Body of pancreas (tissue), 4 donors: ENCODE results near the gene RFFL. TPM values are rescaled to one million over a fixed set of nuclear protein-coding genes. Genes with fewer than 3 reads are reported as not detected.
A peak's percentile ranks its signal among the peaks of the same experiment; 100 is the strongest.

Experiments
- ATAC-seq: fragments of 150-250 bp; one replicate; pipeline ENCODE4 v1.9.1; 2016
- DNase-seq, 4 donors: peaks; one replicate each; pipeline ENCODE4 v3.0.0-alpha.2; 2019
- H3K27ac ChIP-seq, 4 donors: fragments of 200-600 bp; sonication (generic); 1 replicate in 3 of 4; 2 replicates in 1 of 4; pipeline versions ENCODE4 v1.5.1 to v1.6.1; 2016 to 2019; ENCODE audit warnings: mild to moderate bottlenecking in 1 of 4, mixed read lengths in 1 of 4, moderate library complexity in 1 of 4
- H3K27me3 ChIP-seq, 2 donors: fragments of 200-600 bp; sonication (generic); one replicate each; pipeline ENCODE4 v1.6.0; 2016; ENCODE audit warnings: mild to moderate bottlenecking in 1 of 2
- H3K36me3 ChIP-seq, 2 donors: fragments of 200-600 bp; sonication (generic); replicated peaks in 1 of 2; 2 replicates each; pipeline ENCODE4 v1.5.1; 2016; ENCODE audit warnings: low read depth in 2 of 2; ENCODE audit not compliant: insufficient read depth in 1 of 2
- H3K4me1 ChIP-seq: fragments of 200-600 bp; sonication (generic); one replicate; pipeline ENCODE4 v1.6.0; 2016
- H3K4me3 ChIP-seq, 2 donors: fragments of 200-600 bp; sonication (generic); 1 replicate in 1 of 2; 2 replicates in 1 of 2; pipeline ENCODE4 v1.5.1; 2016 to 2019
- H3K9me3 ChIP-seq, 3 donors: fragments of 200-600 bp; sonication (generic); 1 replicate in 2 of 3; 2 replicates in 1 of 3; pipeline ENCODE4 v1.5.1; 2016
- POLR2A ChIP-seq, 3 donors: fragments of 450-650 bp; IDR thresholded peaks; one replicate each; pipeline ENCODE4 v1.6.1; 2016; ENCODE audit warnings: antibody characterized with exemption in 3 of 3, mild to moderate bottlenecking in 2 of 3
- WGBS, 2 donors: methylation state at CpG; one replicate each; pipeline ENCODE4 v1.1.5; 2017; 5-methylcytosine and 5-hydroxymethylcytosine counted together
- intact Hi-C: fragments of 100-400 bp; cut with DNase I; formaldehyde crosslinking; loops from one replicate; pipeline ENCODE4 v1.15.1; 2023
- total RNA-seq, 2 donors: library from RNA; depleted of rRNA; stranded (reverse); fragments of >200 nt; gene quantifications; one replicate each; pipeline ENCODE4 v1.1.0, GENCODE V29; 2016
- TF ChIP-seq, protein P1 (sequence below), 7 experiments: fragments of 450-650 bp in 4 of 7; fragments of 200-600 bp in 3 of 7; sonication (generic) in 3 of 7; IDR thresholded peaks; one replicate each; pipeline ENCODE4 v1.5.1; 2016 to 2019; ENCODE audit warnings: antibody characterized with exemption in 7 of 7

Gene RFFL
- total RNA-seq, 2 donors from 2014 or later, result 11.9 to 17.8 TPM

DNA sequence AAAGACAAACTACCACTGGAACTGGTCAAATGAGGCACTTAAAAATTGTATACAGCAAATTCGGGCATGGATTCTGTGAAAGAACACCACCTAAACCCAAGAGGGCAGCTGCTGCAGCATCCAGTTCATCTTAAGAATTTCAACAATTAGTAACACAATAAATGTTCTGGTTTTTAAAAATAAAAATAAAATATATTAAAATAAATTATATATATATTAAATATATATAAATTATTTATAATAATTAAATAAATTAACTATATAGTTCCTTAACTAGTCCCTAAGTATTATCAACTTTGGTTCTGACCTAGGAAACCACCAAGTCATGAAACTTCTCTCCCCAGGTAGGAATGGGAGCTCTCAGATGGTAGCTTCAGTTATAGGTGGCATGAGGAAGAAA is 13.4 kb upstream of the RFFL start:
- Histone ChIP-seq H3K9me3 (peaks cover 0 to 2% (median 0%) of the 10 kb centered on the region in 3 donors), H3K4me3 (no peak overlapping the region), H3K27me3 (no peaks in the 10 kb centered on the region), H3K4me1 (peaks cover 35% of the 10 kb centered on the region), H3K27ac (no peak overlapping the region), H3K36me3 (no peaks in the 10 kb centered on the region)
- intact Hi-C loops, result no loop called here
- DNase-seq (no peak), ATAC-seq (no peak)
- WGBS, 2 donors, result 75 to 84% methylated on average over 1 of the region's 1 CpG
- TF ChIP-seq POLR2A (IDR thresholded peaks at IDR 0.05), result no peak
- TF ChIP-seq, protein P1, sequence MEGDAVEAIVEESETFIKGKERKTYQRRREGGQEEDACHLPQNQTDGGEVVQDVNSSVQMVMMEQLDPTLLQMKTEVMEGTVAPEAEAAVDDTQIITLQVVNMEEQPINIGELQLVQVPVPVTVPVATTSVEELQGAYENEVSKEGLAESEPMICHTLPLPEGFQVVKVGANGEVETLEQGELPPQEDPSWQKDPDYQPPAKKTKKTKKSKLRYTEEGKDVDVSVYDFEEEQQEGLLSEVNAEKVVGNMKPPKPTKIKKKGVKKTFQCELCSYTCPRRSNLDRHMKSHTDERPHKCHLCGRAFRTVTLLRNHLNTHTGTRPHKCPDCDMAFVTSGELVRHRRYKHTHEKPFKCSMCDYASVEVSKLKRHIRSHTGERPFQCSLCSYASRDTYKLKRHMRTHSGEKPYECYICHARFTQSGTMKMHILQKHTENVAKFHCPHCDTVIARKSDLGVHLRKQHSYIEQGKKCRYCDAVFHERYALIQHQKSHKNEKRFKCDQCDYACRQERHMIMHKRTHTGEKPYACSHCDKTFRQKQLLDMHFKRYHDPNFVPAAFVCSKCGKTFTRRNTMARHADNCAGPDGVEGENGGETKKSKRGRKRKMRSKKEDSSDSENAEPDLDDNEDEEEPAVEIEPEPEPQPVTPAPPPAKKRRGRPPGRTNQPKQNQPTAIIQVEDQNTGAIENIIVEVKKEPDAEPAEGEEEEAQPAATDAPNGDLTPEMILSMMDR (IDR thresholded peaks at IDR 0.05), result no peak

DNA sequence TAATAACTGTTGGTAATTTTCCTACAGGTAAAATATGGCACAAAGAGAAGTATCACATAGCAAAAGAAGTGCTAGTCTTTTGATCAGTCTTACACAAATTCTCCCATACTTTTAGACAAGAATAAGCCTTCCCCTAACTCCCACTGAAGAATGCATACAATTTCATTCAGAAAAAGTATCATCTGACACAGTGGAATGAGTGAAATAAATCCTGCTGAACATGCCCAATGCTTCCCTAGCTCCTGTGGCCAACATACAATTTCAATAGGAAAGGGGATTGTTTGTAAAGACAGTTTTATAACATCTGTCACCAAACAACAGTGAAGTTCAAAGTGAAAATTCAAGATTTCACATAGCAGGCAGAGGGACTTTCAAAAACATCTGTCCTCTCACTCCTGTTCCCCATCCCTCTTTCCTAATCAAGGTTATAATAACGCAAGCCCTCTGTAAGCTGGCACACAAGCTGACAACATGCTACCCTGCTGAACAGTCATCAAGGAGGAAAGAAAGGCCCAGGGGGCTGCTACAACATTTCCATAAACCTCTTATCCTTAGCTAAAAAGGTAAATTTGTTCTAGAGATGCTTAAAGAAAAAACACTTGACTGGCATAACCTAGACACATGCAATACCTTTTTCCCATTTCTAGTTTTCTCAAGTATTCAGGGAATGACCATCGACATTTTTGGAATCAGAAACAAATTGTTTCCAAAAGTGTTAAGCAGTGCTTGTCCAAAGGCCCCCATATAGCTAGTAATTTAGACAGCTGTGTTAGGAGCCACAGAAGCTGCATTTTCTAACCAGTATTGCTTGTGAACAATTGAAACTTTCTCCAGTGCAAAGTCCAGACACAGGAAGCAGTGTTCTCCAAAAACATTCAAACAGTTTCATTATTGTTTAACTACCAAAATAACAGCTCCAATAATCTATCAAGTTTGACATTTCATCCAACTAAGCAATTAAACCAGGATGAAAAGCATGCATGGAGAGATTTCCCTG is 11.5 kb upstream of the RFFL start:
- H3K4me1 ChIP-seq, result peaks cover 38% of the 10 kb centered on the region
- TF ChIP-seq, protein P1 (IDR thresholded peaks at IDR 0.05), result peak in 1 of 7 experiments; percentile 5
- no peak for TF ChIP-seq POLR2A (IDR thresholded peaks at IDR 0.05)
- H3K4me3 ChIP-seq, result no peak overlapping the region
- ATAC-seq (peak; percentile 71), DNase-seq (no peak)
- H3K9me3 ChIP-seq, result peaks cover 0 to 2% (median 0%) of the 10 kb centered on the region in 3 donors
- no peaks in the 10 kb centered on the region for H3K36me3 ChIP-seq
- intact Hi-C loops, result no loop called here
- 9 to 13% methylated on average over 2 of the region's 2 CpGs for WGBS, 2 donors
- H3K27me3 ChIP-seq, result no peaks in the 10 kb centered on the region
- H3K27ac ChIP-seq, result peak overlapping the region; percentile 41 to 69 (median 56)

DNA sequence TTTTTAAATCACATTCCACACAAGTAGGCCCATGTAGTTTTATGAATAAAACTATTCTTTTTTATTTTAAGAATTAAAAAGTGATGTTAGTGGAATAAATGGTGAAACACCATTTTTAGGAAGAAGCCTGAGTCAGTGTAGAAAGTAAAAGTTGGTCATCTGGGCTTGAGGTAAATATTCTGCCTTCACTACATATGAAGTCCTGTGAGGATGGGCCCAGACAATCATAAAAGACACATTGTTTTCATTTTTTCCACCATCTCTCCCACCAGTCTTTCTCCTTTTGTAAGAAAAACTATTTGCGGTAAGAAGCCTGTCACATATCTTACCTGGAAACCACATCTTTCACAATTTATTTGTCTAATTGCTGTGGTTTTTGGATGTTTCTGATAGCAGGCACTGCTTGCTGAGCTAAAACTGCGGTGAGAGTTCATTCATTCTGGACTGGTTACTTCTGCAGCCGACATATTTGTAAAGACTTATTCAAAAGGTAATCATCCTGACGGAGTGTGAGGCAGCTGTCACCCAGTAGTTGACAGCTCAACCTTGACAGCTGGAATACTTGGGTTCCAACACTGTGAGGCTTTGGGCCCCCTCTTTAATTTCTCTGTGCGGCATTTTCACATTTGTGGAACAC is 10.6 kb upstream of the RFFL start:
- 31 to 47% methylated on average over 5 of the region's 5 CpGs for WGBS, 2 donors
- no peaks in the 10 kb centered on the region for H3K36me3 ChIP-seq
- H3K27ac ChIP-seq, result peak overlapping the region; percentile 41 to 69 (median 56)
- H3K9me3 ChIP-seq, result peaks cover 0 to 2% (median 0%) of the 10 kb centered on the region in 3 donors
- H3K27me3 ChIP-seq, result no peaks in the 10 kb centered on the region
- DNase-seq, result no peak
- TF ChIP-seq, protein P1 (IDR thresholded peaks at IDR 0.05), result no peak
- TF ChIP-seq POLR2A (IDR thresholded peaks at IDR 0.05), result no peak
- H3K4me1 ChIP-seq, result peaks cover 47% of the 10 kb centered on the region
- intact Hi-C loops, result no loop called here
- no peak for ATAC-seq
- H3K4me3 ChIP-seq, result no peak overlapping the region

DNA sequence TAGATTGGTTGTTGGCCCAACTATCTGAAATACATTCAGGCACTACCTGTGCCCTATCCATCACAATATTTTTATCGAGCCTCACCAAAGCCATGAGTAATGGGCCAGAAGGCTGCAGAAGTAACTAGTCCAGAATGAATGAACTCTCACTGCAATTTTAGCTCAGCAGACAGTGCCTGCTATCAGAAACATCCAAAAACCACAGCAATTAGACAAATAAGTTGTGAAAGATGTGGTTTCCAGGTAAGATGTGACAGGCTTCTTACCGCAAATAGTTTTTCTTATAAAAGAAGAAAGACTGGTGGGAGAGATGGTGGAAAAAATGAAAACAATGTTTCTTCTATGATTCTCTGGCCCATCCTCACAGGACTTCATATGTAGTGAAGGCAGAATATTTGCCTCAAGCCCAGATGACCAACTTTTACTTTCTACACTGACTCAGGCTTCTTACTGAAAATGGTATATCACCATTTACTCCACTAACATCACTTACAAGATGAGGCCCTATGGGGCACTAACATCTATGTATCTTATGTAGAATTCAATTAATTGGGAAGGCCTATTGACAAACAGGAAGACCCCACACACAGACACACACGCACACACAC is 9.8 kb upstream of the RFFL start:
- no peak for TF ChIP-seq POLR2A (IDR thresholded peaks at IDR 0.05)
- TF ChIP-seq, protein P1 (IDR thresholded peaks at IDR 0.05), result no peak
- no peak overlapping the region for H3K4me3 ChIP-seq
- peaks cover 55% of the 10 kb centered on the region for H3K4me1 ChIP-seq
- peaks cover 0 to 2% (median 0%) of the 10 kb centered on the region in 3 donors for H3K9me3 ChIP-seq
- WGBS, 2 donors, result 77 to 82% methylated on average over 3 of the region's 3 CpGs
- H3K27ac ChIP-seq, result peak overlapping the region in 2 of 4 donors; percentile 50 to 69
- no peaks in the 10 kb centered on the region for H3K36me3 ChIP-seq
- H3K27me3 ChIP-seq, result no peaks in the 10 kb centered on the region
- intact Hi-C loops, result no loop called here
- no peak for DNase-seq
- no peak for ATAC-seq
